T-helper 17 cell (primary cell): ENCODE measurements around the gene GSN. TPM values are rescaled to one million over a fixed set of nuclear protein-coding genes. Genes with fewer than 3 reads are reported as not detected.

Experiments
- ATAC-seq: fragments of 150-1000 bp; cut with Tn5 transposase; 2 replicates; pipeline ENCODE4 v1.10.0; 2021; ENCODE audit warnings: mild to moderate bottlenecking, moderate library complexity
- DNase-seq, 3 donors: peaks; one replicate each; pipeline versions ENCODE4 v3.0.0 to v3.0.0-alpha.2; 2020 to 2021
- H3K9me3 ChIP-seq: one replicate; pipeline ENCODE4 v1.7.0; 2013; ENCODE audit warnings: low read length, mild to moderate bottlenecking; ENCODE audit not compliant: control insufficient read depth, poor library complexity, severe bottlenecking
- H3K27ac Mint-ChIP-seq: one replicate; pipeline ENCODE4 v1.8.0; 2022; ENCODE audit warnings: mild to moderate bottlenecking, moderate library complexity, mixed read lengths
- H3K27me3 Mint-ChIP-seq: one replicate; pipeline ENCODE4 v1.8.0; 2022; ENCODE audit warnings: mixed read lengths
- H3K36me3 Mint-ChIP-seq: one replicate; pipeline ENCODE4 v1.8.0; 2022; ENCODE audit warnings: low read depth, mixed read lengths
- H3K4me1 Mint-ChIP-seq: one replicate; pipeline ENCODE4 v1.8.0; 2022; ENCODE audit warnings: mild to moderate bottlenecking, mixed read lengths
- H3K4me3 Mint-ChIP-seq: one replicate; pipeline ENCODE4 v1.8.0; 2022; ENCODE audit warnings: mild to moderate bottlenecking, moderate library complexity, mixed read lengths
- total RNA-seq, 4 donors: library from RNA in 2 of 4; stranded (reverse) in 2 of 4; gene quantifications; one replicate each; pipeline ENCODE4 v1.2.3 and lab custom pipeline; 2022 to 2026

Gene GSN
- total RNA-seq, 2 donors from 2014 or later = 5.4 to 29.6 TPM

DNA sequence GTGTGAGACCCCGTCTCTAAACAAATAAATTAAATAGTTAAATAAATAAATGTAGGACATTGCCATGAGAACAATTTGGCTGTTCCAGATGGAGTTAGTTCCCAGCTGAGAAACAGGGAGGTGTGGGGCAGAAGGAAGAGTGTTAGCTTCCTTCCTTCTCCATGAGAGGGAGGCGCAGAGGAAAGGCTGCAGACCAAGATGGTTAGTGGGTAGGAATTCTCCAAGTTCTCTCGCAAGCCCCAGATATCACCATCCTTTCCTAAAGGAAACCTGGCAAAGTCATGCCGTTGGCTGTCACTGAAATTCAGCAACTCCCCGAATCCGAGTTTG lies 33.2 kb upstream of the GSN start:
- DNase-seq (no peak), ATAC-seq (no peak)
- no peaks in the 10 kb centered on the region for H3K27me3 Mint-ChIP-seq
- H3K9me3 ChIP-seq = no peaks in the 10 kb centered on the region
- H3K4me1 Mint-ChIP-seq = peaks cover 2% of the 10 kb centered on the region
- no peak overlapping the region for H3K4me3 Mint-ChIP-seq
- H3K36me3 Mint-ChIP-seq = peaks cover 8% of the 10 kb centered on the region
- no peak overlapping the region for H3K27ac Mint-ChIP-seq

DNA sequence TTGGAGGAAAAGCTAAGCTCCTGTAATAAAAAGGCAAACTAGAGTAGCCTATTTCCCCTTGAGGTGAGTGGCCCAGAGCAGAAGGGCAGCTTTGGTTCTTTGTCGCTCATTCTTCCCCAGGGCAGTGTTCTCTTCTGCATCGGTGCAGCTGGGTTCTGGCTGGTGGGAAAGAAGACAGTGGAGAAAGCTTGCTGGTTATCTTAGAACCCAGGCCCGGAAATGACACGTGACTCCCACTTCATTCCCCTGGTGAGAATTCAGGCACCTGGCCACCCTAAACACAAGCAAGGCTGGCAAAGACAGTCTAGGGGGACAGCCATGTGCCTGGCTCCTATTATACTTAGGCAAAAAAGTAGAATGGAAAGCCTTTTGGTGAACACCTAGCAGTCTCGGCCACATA lies 32.5 kb upstream of the GSN start:
- H3K4me3 Mint-ChIP-seq = no peak overlapping the region
- peaks cover 2% of the 10 kb centered on the region for H3K4me1 Mint-ChIP-seq
- H3K27ac Mint-ChIP-seq = no peak overlapping the region
- H3K9me3 ChIP-seq = no peaks in the 10 kb centered on the region
- peaks cover 11% of the 10 kb centered on the region for H3K36me3 Mint-ChIP-seq
- ATAC-seq = no peak
- H3K27me3 Mint-ChIP-seq = no peaks in the 10 kb centered on the region
- DNase-seq = no peak

- Mint-ChIP-seq H3K27ac (no peak overlapping the region), H3K27me3 (no peaks in the 10 kb centered on the region), H3K4me1 (peaks cover 2% of the 10 kb centered on the region), H3K4me3 (no peak overlapping the region), H3K36me3 (peaks cover 6% of the 10 kb centered on the region)
- DNase-seq = no peak
- peaks cover 2% of the 10 kb centered on the region for H3K9me3 ChIP-seq
- ATAC-seq = no peak
Observed at GRCh38 chr9:121237916-121238315, 30.0 kb upstream of the GSN start.

GRCh38 chr9:121239071-121239470 lies 28.9 kb upstream of the GSN start:
- no peaks in the 10 kb centered on the region for H3K27me3 Mint-ChIP-seq
- H3K4me3 Mint-ChIP-seq = no peak overlapping the region
- H3K4me1 Mint-ChIP-seq = peaks cover 2% of the 10 kb centered on the region
- H3K36me3 Mint-ChIP-seq = peaks cover 8% of the 10 kb centered on the region
- peaks cover 4% of the 10 kb centered on the region for H3K9me3 ChIP-seq
- no peak overlapping the region for H3K27ac Mint-ChIP-seq
- no peak for DNase-seq
- no peak for ATAC-seq

DNA sequence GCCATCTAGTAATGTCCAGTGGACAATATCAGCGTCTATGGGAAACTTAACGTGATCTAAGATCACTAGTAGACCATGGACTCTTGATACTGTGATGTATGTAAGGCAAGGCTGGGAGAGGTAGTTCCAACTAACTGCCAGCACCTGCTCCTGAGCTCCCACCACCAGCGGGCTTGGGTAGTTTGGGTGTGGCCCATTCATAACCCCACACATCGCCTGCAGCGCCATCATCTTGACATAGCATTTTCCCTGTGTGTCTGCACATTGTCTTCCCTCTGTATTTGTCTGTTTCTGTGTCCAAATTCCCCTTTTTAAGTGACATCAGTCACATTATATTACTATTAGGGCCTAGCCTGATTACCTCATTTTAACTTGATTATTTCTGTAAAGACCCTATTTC lies 28.1 kb upstream of the GSN start:
- DNase-seq (no peak), ATAC-seq (no peak)
- Mint-ChIP-seq H3K4me3 (no peak overlapping the region), H3K27me3 (no peaks in the 10 kb centered on the region), H3K36me3 (peaks cover 8% of the 10 kb centered on the region), H3K4me1 (peaks cover 2% of the 10 kb centered on the region), H3K27ac (no peak overlapping the region)
- H3K9me3 ChIP-seq = peaks cover 7% of the 10 kb centered on the region

- Mint-ChIP-seq H3K36me3 (peaks cover 8% of the 10 kb centered on the region), H3K4me3 (no peak overlapping the region), H3K27me3 (no peaks in the 10 kb centered on the region), H3K4me1 (peaks cover 2% of the 10 kb centered on the region), H3K27ac (no peak overlapping the region)
- no peak for DNase-seq
- H3K9me3 ChIP-seq = peaks cover 7% of the 10 kb centered on the region
- ATAC-seq = no peak
Observed at GRCh38 chr9:121240472-121241135, 27.4 kb upstream of the GSN start.

DNA sequence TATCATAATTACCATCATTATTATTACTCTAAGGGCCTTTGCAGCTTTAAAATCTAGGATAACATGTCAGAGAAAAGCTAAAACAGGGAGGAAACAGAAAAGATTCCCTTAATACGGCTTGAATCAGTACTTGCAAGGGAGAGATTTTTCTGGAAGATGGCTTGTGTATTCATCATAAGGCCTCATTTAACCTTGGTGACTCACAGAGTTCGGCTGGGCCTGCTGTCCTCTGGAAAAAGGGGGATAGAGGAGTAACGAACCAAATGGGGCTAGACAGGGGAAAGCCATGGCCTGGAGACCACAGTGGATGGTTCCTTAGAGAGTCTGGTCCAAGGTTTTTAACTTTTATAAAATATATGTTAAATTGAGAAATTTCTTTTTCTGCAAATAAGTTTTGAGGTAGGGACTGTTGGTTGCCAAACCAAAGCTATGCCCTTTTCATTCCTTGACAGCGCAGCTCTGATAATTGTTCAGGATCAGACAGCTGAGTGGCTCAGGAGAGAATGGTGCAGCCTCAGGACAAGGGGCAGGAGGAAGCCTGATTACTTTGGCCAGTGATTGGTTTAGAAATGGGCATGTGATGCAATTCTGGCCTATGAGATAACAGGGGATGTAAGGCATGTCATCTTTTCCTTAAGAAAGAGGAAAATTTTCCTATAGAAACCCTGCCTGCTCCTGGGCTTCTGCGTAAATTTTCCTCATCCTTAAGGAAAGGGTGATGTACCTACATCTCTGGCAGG lies 25.6 kb upstream of the GSN start:
- H3K36me3 Mint-ChIP-seq = peaks cover 11% of the 10 kb centered on the region
- DNase-seq (no peak), ATAC-seq (no peak)
- H3K4me3 Mint-ChIP-seq = no peak overlapping the region
- H3K4me1 Mint-ChIP-seq = peaks cover under 1% of the 10 kb centered on the region
- no peaks in the 10 kb centered on the region for H3K27me3 Mint-ChIP-seq
- H3K27ac Mint-ChIP-seq = no peak overlapping the region
- H3K9me3 ChIP-seq = peaks cover 7% of the 10 kb centered on the region

DNA sequence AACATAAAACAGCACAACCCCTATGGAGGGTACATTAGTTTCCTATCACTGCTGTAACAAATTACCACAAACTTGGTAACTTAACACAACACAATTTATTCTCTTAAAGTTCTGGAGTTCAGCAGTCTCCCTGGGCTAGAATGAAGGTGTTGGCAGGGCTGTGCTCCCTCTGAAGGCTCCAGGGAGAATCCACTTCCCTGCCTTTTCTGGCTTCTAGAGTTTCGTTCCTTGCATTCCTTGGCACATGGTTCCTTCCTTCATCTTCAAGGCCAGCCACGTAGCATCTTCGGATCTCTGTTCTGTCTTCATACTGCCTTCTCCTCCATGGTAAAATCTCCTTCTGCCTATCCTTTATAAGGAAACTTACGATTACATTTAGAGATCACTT lies 25.0 kb upstream of the GSN start:
- Mint-ChIP-seq H3K4me3 (no peak overlapping the region), H3K36me3 (peaks cover 11% of the 10 kb centered on the region), H3K27ac (no peak overlapping the region), H3K27me3 (no peaks in the 10 kb centered on the region), H3K4me1 (no peaks in the 10 kb centered on the region)
- H3K9me3 ChIP-seq = peaks cover 7% of the 10 kb centered on the region
- ATAC-seq (no peak), DNase-seq (no peak)

GRCh38 chr9:121246821-121247561 lies 21.0 kb upstream of the GSN start:
- no peak overlapping the region for H3K27ac Mint-ChIP-seq
- no peak for ATAC-seq
- H3K36me3 Mint-ChIP-seq = peaks cover 7% of the 10 kb centered on the region
- no peak overlapping the region for H3K4me3 Mint-ChIP-seq
- peaks cover 7% of the 10 kb centered on the region for H3K9me3 ChIP-seq
- no peaks in the 10 kb centered on the region for H3K27me3 Mint-ChIP-seq
- peaks cover 2% of the 10 kb centered on the region for H3K4me1 Mint-ChIP-seq
- DNase-seq = no peak

GRCh38 chr9:121249563-121249962 lies 18.4 kb upstream of the GSN start:
- peaks cover 4% of the 10 kb centered on the region for H3K4me1 Mint-ChIP-seq

DNA sequence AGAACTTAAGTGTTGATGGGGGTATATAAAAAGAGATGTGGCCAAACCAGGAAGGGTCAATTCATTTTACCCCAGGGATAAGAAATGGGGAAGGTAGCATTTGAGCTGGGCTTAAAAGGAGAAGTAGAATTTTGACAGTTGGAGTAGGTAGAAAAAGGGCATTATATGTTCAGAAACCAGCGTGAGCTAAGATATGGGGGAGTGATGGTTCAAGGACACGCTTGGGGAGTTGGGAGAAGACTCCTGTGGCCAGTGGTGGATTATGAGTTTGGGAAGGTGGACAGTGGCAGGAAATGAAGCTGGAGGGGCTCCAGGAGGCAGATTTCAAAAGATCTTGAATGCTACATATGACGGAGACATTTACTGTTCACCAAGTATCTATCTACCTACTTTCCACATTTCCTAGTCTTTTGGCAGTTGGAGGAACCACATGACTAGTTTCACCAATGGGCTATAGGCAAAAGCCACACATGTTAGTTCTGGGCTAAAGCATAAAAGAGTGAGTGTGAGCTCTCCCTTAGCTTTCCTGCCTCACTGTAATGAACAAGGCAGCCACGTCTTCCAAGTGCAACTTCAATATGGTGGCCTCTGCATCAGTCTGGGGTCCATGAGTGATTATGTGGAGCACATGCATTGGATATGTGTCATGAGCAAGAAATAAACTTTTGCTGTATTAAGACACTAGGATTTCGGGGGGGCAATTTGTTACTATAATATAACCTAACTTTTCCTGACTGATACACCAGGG lies 15.7 kb upstream of the GSN start:
- H3K27ac Mint-ChIP-seq = no peak overlapping the region
- H3K4me3 Mint-ChIP-seq = no peak overlapping the region
- H3K9me3 ChIP-seq = no peaks in the 10 kb centered on the region
- peaks cover 7% of the 10 kb centered on the region for H3K27me3 Mint-ChIP-seq
- H3K4me1 Mint-ChIP-seq = peaks cover 4% of the 10 kb centered on the region
- no peaks in the 10 kb centered on the region for H3K36me3 Mint-ChIP-seq
- ATAC-seq = no peak
- no peak for DNase-seq

More at GRCh38 chr9:121249563-121249962, 18.4 kb upstream of the GSN start:
- peaks cover under 1% of the 10 kb centered on the region for H3K9me3 ChIP-seq
- Mint-ChIP-seq H3K27me3 (no peaks in the 10 kb centered on the region), H3K27ac (no peak overlapping the region), H3K36me3 (peaks cover 5% of the 10 kb centered on the region), H3K4me3 (no peak overlapping the region)
- ATAC-seq = peak; percentile 48
- DNase-seq = no peak

- DNase-seq (no peak), ATAC-seq (no peak)
- H3K27me3 Mint-ChIP-seq = peaks cover 7% of the 10 kb centered on the region
- H3K36me3 Mint-ChIP-seq = no peaks in the 10 kb centered on the region
- no peak overlapping the region for H3K27ac Mint-ChIP-seq
- H3K4me1 Mint-ChIP-seq = peaks cover 4% of the 10 kb centered on the region
- H3K4me3 Mint-ChIP-seq = no peak overlapping the region
- no peaks in the 10 kb centered on the region for H3K9me3 ChIP-seq
Observed at GRCh38 chr9:121253162-121253561, 14.8 kb upstream of the GSN start.
